C1 segment of cervical spinal cord (tissue), 14 donors: ENCODE data around the gene TMEM94.

Source experiments
- DNase-seq, 14 donors: peaks; one replicate each; lab custom pipeline; 2025; lab: John Stamatoyannopoulos, UW

Gene TMEM94

GRCh38 chr17:75524970-75525805, 68.8 kb downstream of the TMEM94 start, which contains the start of gene LLGL2:
Gene LLGL2 (plus strand): TSS chr17:75525697. CDS start chr17:75543427, 17,730 bp downstream.
- DNase-seq: peak in 6 of 14 donors; percentile 23 to 66 (median 46)

- no peak for DNase-seq
Observed at GRCh38 chr17:75525806-75526554, 69.5 kb downstream of the TMEM94 start.

GRCh38 chr17:75526555-75527270, 70.3 kb downstream of the TMEM94 start:
- DNase-seq: no peak

GRCh38 chr17:75530837-75531720, 74.6 kb downstream of the TMEM94 start:
- no peak for DNase-seq

GRCh38 chr17:75531721-75532072, 75.3 kb downstream of the TMEM94 start:
- DNase-seq: no peak

- no peak for DNase-seq
Observed at GRCh38 chr17:75535119-75535537, 78.7 kb downstream of the TMEM94 start.

- DNase-seq: no peak
Observed at GRCh38 chr17:75535871-75536270, 79.4 kb downstream of the TMEM94 start.

GRCh38 chr17:75536366-75536765, 79.9 kb downstream of the TMEM94 start:
- DNase-seq: no peak

GRCh38 chr17:75539967-75540729, 83.7 kb downstream of the TMEM94 start:
- no peak for DNase-seq

- DNase-seq: no peak
Observed at GRCh38 chr17:75540923-75541503, 84.6 kb downstream of the TMEM94 start.

GRCh38 chr17:75542229-75542628, 85.8 kb downstream of the TMEM94 start:
- no peak for DNase-seq

GRCh38 chr17:75542728-75543336, 86.4 kb downstream of the TMEM94 start:
- DNase-seq: no peak

- DNase-seq: no peak
Observed at GRCh38 chr17:75544250-75544649, 87.8 kb downstream of the TMEM94 start.

- no peak for DNase-seq
Observed at GRCh38 chr17:75546181-75546580, 89.7 kb downstream of the TMEM94 start.

- no peak for DNase-seq
Observed at GRCh38 chr17:75547091-75547490, 90.7 kb downstream of the TMEM94 start.

- DNase-seq: no peak
Observed at GRCh38 chr17:75548813-75549212, 92.4 kb downstream of the TMEM94 start.
